ENCODE results near the gene FKBP8.
"Not testable (repeated sequence)": the region's sequence is repeated elsewhere in the genome, so short reads cannot be mapped to it uniquely, and the experiment has no call there.

Gene FKBP8

GRCh38 chr19:18542941-18543813, at the start of gene FKBP8:
TSS of gene FKBP8 (minus strand) at chr19:18543573. CDS start at chr19:18541970, 1,603 bp downstream.
- H3K27me3 ChIP-seq (ENCODE audit: insufficient read depth, poor library complexity, severe bottlenecking), result no peaks in the 10 kb centered on the region
- peak within 1 kb of the TSS; percentile 78 for H3K27ac ChIP-seq (ENCODE audit: poor library complexity, severe bottlenecking)
- no peaks in the 10 kb centered on the region for H3K4me1 ChIP-seq (ENCODE audit: insufficient read depth, poor library complexity, severe bottlenecking)
- no peaks in the 10 kb centered on the region for H3K9me3 ChIP-seq (ENCODE audit: severe bottlenecking)
- peak within 1 kb of the TSS; percentile 53 for H3K4me3 ChIP-seq (ENCODE audit: severe bottlenecking)
- ATAC-seq (ENCODE audit: low read depth) (peak; percentile 97), DNase-seq (ENCODE audit: low spot score) (peak; percentile 91)
- no peak for TF ChIP-seq CTCF (IDR thresholded peaks at IDR 0.05; ENCODE audit: poor library complexity, severe bottlenecking)
- H3K36me3 ChIP-seq (ENCODE audit: low read depth), result peaks cover 24% of the 10 kb centered on the region

- not testable (repeated sequence) for H3K4me3 ChIP-seq (ENCODE audit: severe bottlenecking); ATAC-seq (ENCODE audit: low read depth); H3K4me1 ChIP-seq (ENCODE audit: insufficient read depth, poor library complexity, severe bottlenecking); DNase-seq (ENCODE audit: low spot score); H3K27ac ChIP-seq (ENCODE audit: poor library complexity, severe bottlenecking); H3K27me3 ChIP-seq (ENCODE audit: insufficient read depth, poor library complexity, severe bottlenecking); H3K36me3 ChIP-seq (ENCODE audit: low read depth); H3K9me3 ChIP-seq (ENCODE audit: severe bottlenecking)
Observed at GRCh38 chr19:18592732-18593131, 49.4 kb upstream of the FKBP8 start.

- no peak for ATAC-seq (ENCODE audit: low read depth)
- no peak overlapping the region for H3K4me3 ChIP-seq (ENCODE audit: severe bottlenecking)
- no peak for TF ChIP-seq CTCF (IDR thresholded peaks at IDR 0.05; ENCODE audit: poor library complexity, severe bottlenecking)
- no peak for DNase-seq (ENCODE audit: low spot score)
- no peaks in the 10 kb centered on the region for H3K27me3 ChIP-seq (ENCODE audit: insufficient read depth, poor library complexity, severe bottlenecking)
- H3K36me3 ChIP-seq (ENCODE audit: low read depth), result peaks cover 8% of the 10 kb centered on the region; the same call in 1 of the 2 replicates
- peaks cover 5% of the 10 kb centered on the region for H3K4me1 ChIP-seq (ENCODE audit: insufficient read depth, poor library complexity, severe bottlenecking)
- no peak overlapping the region for H3K27ac ChIP-seq (ENCODE audit: poor library complexity, severe bottlenecking)
- H3K9me3 ChIP-seq (ENCODE audit: severe bottlenecking), result no peaks in the 10 kb centered on the region
Observed at GRCh38 chr19:18591735-18592385, 48.5 kb upstream of the FKBP8 start.

- peak overlapping the region; percentile 63 for H3K4me3 ChIP-seq (ENCODE audit: severe bottlenecking)
- peaks cover 5% of the 10 kb centered on the region for H3K4me1 ChIP-seq (ENCODE audit: insufficient read depth, poor library complexity, severe bottlenecking)
- DNase-seq (ENCODE audit: low spot score) (peak; percentile 83), ATAC-seq (ENCODE audit: low read depth) (peak; percentile 39)
- H3K9me3 ChIP-seq (ENCODE audit: severe bottlenecking), result no peaks in the 10 kb centered on the region
- H3K27ac ChIP-seq (ENCODE audit: poor library complexity, severe bottlenecking), result peak overlapping the region; percentile 79
- H3K27me3 ChIP-seq (ENCODE audit: insufficient read depth, poor library complexity, severe bottlenecking), result no peaks in the 10 kb centered on the region
- TF ChIP-seq CTCF (IDR thresholded peaks at IDR 0.05; ENCODE audit: poor library complexity, severe bottlenecking), result peak; percentile 49
- H3K36me3 ChIP-seq (ENCODE audit: low read depth), result peaks cover 8% of the 10 kb centered on the region; the same call in 1 of the 2 replicates
Observed at GRCh38 chr19:18590273-18591272, 47.2 kb upstream of the FKBP8 start.

Data from RWPE2 (cell line).